NCI-H446 (cell line): Measurements from ENCODE around the gene SLIT3.

Experiments used
- DNase-seq, 2 experiments: peaks; one replicate each; lab custom pipeline; 2025; lab: John Stamatoyannopoulos, UW

SLIT3 gene

DNA sequence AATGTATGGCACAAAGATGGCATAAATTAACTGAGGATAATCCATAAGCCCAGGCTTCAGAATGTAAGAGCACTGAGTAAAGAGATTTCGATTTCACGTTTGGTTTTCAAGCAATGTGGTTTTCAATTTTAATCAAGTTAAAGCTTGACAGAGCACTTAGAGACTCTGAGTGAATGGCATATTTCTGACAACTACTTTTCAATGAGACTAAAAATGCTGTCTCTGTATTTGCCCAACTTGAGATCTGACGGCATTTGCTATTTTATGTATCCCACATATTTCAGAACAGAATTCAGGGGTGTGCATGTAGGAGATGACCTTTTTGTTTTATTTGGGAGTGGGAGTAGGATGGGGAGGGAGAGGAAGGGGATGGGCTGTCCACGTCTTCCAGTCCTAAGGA is 441.5 kb downstream of the SLIT3 start:
- DNase-seq: no peak

DNA sequence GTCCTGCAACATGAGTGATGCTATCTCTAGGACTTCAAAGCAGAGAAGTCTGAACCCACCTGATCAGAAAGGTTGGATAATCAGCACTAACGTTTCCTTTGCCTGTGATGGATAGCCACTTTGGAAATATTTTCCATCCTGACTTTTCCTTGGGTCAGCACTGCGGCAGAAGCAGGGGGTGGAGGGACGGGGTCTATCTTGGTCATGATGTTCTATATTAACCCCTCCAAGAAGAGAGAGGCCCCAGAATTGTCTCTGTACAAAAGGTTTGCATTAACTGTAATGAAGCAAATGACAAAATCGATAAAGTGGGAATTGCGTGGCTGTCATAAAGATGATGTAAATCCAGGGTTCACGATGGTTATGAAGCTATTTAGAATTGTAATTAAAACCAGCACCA is 441.9 kb downstream of the SLIT3 start:
- DNase-seq: no peak

DNA sequence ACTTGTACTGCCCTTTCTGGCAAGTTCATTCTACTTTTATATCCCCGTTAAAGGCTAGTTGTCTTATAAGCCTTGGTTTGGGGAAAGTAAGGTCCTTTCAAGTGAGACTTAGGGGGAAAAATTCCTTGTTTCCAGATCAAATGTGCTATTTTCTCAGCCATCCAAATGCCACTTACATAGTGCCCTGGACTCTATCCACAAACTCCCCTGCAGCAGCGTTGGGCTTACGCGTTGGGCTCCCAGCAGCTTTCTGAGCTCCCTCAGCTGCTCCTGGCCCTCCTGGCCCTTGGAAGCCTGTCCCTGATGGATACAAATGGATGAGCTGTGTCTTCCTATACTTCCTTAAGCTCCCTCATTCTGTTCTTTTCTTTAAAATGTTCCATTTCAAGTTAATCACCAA is 442.6 kb downstream of the SLIT3 start:
- no peak for DNase-seq

DNA sequence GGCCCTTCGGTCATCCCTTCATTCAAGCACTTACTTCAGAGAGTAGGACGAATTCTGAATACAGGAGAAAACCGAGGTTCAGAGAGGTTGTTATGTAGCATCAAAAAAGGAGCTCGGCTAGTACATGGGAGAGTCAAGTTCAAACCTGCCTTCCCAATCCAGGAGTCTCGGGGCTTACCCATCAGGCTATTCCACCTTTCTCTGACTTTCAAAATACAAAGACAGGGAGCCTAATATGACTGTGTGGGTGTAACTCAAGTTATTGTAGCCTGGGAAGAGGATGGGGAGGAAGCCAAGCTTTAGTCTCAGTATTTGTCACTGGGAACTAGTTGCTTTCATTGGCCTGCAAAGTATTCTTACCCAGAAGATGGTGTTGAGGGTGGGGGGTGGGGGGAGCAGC is 447.0 kb downstream of the SLIT3 start:
- DNase-seq: no peak

DNA sequence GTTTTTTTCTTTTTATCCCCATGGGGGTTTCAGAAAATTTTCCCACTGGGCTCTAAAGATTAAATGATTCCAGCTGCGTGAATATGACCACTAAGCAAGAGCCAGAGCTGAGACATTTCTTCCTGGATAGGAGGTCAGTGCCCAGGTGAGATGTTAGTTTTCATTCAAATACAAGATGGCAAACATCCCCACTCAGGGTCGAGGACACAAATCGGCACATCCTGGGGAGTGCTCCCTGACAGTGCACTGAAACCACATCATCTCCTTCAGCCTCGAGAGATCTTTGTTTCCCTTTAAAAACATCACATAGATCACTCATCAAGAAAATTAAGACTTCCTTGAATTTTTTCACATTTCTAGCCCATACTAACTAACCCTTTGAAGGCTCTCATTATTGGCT is 448.6 kb downstream of the SLIT3 start:
- no peak for DNase-seq

- no peak for DNase-seq
These were observed 449.0 kb downstream of the SLIT3 start for GRCh38 chr5:168851902-168852321.

DNA sequence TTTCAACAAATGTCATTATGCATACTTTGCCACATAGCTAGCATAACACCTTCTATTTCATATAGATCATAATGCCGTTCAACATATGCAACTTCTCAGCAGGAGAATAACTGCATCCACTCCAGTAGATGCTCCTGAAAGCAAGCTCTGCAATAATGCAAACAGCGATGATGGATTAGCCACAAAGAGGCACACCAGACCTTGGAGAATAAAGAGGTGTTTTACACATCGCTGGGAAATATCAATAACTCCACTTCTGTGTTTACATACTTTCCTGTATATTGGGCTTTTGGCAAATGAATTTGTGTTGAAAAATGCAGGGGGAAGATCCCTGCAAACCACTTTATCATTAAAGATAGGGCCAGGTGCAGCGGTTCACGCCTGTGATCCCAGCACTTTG is 450.3 kb downstream of the SLIT3 start:
- DNase-seq: no peak

DNA sequence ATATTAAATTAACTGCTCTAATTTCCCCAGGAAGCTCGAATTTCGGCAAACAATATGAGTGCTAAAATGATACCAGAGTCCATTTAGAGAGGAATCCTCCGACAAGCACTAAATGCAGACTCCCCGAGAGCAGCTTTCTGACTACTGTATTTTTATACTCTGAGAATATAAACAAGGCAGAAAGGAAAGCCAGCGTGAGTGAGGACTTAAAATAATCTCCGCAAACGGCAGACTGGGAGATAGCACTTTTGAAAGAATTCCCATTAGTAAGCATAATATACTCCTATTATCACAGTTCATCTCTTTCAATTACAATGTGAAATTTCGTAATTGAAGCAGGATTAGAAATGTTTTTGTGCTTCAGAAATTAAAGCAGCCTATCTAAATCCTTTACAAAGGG is 452.4 kb downstream of the SLIT3 start:
- no peak for DNase-seq

- DNase-seq: no peak
These were observed 453.3 kb downstream of the SLIT3 start for GRCh38 chr5:168847511-168848073.

DNA sequence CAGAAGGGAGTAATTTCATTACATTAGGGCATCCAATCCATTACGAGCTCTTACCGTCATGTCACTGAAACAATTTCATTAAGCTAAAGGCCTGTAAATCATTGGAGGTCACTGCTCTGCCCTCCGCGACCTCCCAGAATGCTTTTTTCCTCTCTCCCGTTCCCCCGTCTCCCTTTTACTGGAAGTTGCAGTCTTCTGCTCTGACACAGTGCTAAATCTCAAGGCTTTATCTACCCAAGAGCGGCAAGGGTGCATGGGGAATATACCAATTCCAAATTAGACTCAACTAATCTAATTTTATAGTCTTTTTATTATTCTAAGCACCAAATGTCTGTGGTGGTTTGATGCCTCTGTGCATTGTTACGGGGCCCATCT is 456.0 kb downstream of the SLIT3 start:
- no peak for DNase-seq

DNA sequence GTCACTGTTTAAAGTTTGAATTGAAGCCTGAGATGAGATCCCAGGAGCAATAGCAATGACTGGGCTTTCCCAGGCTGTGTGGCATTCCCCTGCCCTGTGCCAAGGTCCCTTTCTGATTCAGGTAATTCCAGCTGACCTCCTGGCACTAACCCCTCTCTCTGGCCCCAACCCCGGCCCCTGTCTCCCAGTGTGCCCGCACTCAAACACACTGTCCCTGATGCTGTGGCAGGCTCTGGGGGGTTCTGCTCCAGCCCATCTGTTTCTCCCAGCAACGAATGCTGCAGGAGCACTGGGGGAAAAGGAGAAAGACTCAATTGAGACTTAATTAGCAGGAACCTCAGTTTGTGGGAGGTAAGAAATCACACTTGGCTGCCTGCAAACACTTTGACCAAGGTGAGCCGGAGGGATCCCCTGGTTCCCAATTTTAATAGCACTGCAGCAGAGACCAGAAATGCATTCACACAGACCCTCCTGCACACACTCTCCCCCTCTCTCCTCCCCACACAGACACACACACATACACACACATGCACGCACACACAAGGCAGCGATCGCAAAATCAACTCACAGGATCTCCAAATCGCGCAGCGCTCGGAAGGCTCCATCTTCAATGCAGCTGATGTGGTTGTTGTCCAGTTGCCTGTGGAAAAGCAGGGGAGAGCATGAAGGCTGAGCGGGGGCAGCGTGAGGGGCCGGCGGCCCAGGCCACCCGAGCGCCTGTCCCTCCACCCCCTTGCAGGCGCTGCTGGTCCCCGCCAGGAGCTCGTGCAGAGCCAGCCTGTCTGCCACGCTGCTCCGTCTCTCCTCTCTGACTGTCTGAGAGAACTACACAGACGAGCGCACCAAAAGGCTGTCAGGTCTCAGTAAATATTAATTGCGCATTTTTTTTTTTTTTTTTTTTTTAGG is 456.7 kb downstream of the SLIT3 start:
- no peak for DNase-seq

- no peak for DNase-seq
These were observed 457.5 kb downstream of the SLIT3 start for GRCh38 chr5:168843277-168844015.

DNA sequence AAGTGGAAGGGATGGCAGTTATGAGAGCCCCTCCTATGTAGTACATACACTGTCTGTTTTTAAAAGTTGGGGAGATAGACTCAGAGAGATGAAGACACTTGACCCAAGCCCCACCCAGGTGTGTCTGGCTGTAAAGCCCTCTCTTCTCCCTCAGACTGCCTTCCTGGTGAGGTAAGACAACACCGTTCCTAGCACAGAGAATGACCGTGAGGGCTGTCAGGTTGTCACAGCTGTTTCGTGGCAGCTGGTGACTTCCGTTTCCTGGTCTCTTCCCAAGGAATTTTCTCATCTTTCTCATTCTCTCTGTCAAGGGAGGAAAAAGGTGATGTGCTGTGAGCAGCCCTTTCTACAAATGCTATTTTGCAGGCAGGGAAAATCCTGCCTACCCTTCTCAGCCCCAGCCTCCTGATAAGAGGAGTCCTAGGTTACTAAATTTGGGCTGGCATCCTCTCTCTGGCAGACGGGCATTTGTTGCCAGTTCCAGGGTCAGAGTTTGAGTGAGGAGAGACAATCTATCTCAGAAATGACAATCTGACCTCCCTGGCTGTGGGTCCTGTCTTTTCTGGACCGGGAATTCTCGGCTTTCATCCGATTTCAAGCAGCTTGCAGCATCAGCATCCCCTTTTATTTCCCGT is 458.3 kb downstream of the SLIT3 start:
- DNase-seq: no peak

GRCh38 chr5:168837852-168838251 is 463.1 kb downstream of the SLIT3 start:
- DNase-seq: no peak

GRCh38 chr5:168836603-168837231 is 464.2 kb downstream of the SLIT3 start:
- DNase-seq: no peak

DNA sequence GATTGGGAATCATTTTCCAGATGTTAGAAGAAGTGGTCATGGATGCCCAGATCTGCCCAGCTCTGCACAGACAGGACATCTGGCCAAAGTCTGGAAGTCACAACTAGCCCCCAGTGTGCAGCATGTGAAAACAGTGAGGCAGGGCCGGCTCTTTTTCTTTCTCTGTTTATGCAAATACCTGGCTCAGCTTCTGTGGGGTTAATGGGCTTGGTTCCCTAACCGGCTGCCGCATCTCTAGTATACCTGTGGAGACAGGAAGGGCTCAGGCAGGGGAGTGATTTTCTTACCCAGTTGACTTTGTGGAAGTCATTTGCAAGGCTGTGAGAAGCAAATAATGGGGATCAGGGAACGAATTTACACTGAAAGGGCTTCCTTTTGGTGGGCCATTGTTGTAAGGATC is 467.0 kb downstream of the SLIT3 start:
- DNase-seq: no peak

GRCh38 chr5:168833383-168833782 is 467.6 kb downstream of the SLIT3 start:
- DNase-seq: no peak

DNA sequence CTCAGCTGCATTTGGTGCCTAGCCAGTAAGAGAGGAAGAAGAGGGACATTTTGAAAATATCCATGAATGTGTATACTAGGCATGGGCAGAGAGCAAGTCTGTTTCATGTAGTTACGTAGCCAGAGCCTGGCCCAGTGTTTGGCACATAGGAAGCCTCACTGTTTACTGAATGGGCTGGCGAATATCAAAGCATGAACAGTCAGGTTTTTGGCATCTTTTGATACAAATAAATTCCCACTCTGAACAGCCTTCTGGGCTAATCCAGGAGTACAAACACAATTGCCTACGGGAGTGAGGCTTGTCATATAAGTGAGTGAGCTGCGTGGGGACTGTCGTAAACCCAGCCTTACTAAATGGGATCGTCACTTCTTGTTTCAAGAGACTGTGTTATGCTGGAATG is 468.6 kb downstream of the SLIT3 start:
- no peak for DNase-seq

- no peak for DNase-seq
These were observed 469.6 kb downstream of the SLIT3 start for GRCh38 chr5:168831383-168831782.

DNA sequence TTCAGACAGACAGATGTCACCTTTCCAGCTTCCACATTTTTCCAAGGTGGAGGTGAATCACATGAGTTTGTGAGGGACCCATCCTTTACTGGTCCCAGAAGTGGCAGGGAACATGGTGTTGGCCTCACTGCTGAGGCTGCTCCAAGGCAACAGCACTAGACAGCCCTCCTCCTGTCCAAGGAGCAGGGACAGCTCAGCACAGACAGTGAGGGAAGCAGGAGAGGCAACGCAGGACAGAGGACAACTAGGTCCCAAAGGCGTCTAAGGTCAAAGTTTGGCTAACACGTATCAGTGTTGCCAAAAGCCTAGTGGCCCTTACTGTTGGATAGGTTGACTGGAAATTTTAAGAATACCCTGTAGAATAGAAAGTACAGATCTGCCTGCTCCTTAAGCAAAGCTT is 470.1 kb downstream of the SLIT3 start:
- no peak for DNase-seq

DNA sequence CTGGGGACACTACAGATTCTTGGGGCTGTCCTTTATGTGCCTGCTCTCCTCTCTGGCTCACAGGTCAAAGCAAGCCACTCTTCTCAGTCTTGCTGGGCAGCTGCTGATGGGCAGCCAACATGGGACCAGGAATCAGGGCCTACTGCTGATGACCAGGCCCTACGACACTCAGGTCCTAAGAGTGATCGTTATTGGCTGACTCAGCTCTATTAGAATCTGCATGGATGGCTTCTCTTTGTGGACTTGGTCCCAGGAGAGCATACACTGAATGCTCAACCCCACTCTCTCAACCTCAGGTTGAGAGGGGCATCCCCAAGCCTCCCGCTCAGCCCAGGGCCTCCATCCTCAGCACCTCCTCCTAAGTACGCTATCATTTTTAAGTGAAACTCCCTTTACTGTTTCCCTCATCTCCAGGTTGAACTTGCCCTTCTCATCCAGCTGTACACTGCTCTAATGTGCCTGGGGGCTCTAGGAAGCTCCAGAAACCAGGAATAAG is 471.0 kb downstream of the SLIT3 start:
- no peak for DNase-seq

- DNase-seq: no peak
These were observed 471.9 kb downstream of the SLIT3 start for GRCh38 chr5:168829044-168829443.
